LNCAP (cell line): ENCODE results near the gene SETD4.

Source experiments
- TF ChIP-seq, protein P1 (sequence below): fragments of 450-650 bp; IDR thresholded peaks from 2 replicates; pipeline ENCODE4 v1.5.1; 2017; ENCODE audit warnings: mild to moderate bottlenecking

SETD4 gene

DNA sequence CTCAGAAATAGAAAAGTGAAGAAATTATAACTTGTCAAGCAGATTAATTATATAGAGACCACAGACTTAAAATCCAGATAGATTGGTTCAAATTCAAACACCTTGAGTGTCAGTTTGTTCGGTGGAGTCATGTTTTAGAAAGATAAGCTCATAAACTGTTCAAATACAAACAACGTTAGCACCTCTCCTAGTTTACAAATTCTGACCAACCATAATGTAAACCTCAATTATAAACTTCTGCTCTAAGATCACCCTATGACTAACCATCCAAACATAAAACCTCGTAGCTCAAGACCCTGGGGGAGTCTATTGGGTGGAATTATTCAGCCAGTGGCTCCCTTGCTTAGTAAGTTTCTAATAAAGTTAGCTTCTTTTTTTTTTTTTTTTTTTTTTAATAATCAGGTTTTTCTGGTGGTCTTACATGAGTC lies 21.9 kb upstream of the SETD4 start:
- TF ChIP-seq, protein P1, sequence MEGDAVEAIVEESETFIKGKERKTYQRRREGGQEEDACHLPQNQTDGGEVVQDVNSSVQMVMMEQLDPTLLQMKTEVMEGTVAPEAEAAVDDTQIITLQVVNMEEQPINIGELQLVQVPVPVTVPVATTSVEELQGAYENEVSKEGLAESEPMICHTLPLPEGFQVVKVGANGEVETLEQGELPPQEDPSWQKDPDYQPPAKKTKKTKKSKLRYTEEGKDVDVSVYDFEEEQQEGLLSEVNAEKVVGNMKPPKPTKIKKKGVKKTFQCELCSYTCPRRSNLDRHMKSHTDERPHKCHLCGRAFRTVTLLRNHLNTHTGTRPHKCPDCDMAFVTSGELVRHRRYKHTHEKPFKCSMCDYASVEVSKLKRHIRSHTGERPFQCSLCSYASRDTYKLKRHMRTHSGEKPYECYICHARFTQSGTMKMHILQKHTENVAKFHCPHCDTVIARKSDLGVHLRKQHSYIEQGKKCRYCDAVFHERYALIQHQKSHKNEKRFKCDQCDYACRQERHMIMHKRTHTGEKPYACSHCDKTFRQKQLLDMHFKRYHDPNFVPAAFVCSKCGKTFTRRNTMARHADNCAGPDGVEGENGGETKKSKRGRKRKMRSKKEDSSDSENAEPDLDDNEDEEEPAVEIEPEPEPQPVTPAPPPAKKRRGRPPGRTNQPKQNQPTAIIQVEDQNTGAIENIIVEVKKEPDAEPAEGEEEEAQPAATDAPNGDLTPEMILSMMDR: no peak

DNA sequence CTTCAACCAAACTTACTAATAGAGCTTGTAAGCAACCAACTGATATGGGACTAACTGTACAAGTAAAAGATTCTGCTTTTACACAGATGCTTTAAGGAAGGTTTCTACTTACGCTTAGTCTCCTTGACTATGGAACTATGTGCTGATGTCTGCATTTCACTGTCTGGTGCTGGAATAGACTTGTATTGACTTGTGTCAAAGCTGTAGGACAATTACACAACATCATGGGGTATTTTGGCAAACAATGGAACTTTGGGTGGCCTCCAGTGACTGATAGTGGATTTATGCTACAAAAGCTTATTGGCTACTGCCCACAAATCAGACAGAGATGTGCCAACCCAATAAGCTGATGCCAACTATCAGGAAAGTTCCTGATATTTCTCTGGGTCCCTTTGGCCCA lies 20.1 kb upstream of the SETD4 start:
- TF ChIP-seq, protein P1: no peak

DNA sequence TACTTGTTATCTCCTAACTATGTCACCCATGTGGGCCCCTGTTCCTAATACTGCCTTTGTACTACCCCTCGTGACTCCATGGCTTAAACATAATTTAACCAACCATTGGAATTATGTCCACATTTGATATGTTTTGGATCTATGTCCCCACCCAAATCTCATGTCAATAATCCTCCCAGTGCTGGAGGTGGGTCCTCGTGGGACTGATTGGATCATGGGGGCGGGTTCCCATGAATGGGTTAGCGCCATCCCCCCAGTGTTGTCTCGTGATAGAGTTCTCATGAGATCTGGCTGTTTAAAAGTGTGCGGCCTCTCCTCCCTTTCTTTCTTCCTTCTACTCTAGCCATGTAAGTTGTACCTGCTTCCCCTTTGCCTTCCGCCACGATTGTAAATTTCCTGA lies 19.3 kb upstream of the SETD4 start:
- TF ChIP-seq, protein P1: no peak

DNA sequence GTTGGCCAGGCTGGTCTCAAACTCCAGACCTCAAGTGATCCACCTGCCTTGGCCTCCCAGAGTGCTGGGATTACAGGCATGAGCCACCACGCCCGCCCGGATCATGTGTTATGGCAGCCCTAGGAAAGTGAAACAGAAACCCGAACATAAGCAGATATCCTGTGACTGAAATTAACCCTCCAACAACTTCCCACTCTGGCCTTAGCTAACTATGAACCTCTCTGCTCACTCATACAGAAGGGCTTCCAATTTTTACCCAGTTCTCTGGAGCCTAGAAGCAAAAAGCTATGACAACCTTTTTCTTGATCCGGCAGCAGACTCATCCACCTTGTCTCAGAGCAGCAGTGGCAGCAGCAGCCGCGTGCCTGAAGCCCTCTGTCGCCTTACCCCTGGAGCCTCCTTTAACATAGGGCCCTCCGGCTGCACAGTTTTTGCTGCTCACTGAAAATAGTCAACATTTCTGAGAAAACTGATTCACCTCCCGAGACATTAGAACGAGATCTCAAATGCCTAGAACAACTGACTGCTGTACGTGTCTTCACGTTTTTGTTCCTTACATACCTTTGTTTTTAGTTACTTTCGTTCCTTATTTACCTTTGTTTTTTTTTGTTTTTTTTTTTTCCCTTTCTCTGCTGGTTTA lies 18.8 kb upstream of the SETD4 start:
- TF ChIP-seq, protein P1: no peak

DNA sequence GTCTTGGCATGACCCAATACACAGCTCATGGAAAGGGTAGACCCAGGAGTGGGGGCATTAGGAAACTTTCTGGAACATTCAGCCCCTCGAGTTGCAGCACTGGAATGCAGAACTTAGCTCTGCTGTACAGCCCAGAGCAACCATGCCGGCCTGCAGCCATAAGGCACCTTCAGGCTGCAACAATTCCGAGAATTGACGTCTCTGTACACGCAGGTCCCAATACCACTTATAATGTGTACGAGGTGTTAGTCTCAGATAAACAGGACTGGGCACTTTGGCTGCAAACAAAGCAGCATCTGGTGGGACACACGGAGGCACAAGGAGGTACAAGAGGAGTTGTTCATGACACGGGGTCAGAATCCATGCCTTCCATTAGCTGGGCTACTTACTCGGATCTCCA lies 17.4 kb upstream of the SETD4 start:
- TF ChIP-seq, protein P1: no peak

DNA sequence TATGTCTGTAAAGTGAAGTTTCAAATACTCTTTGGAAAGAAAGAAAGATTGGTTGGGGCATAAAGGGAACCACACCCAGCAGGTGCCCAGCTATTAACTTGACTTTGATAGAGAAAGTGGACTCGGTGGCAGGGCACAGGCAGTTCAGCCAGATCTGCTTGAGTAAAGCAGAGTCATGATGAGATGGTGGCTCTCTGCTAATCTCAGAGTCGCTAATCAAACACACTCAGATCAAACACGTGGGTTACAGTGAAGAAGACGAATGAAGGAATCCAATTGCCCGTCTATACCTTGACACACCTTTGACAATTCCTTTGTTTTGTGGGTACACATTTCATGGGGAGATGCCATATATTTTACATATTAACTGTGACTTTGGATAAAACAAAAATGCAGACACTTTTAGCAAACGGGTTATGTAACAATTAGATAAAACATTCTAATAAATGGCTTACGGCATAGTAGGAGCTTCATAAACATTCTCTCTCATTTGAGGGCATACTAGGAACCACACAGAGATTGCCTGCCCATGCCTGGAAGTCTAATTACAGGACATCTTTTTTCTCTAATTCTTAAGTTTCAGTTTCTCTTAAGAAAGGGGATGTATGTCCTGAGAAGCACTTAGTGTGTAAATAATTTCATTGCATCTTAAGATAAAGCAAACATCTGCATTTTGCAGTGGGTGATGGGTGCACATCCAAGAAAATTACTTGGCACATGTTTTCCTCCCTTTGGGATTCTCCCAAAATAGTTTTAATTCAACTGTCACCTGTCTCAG lies 16.7 kb upstream of the SETD4 start:
- TF ChIP-seq, protein P1: no peak

DNA sequence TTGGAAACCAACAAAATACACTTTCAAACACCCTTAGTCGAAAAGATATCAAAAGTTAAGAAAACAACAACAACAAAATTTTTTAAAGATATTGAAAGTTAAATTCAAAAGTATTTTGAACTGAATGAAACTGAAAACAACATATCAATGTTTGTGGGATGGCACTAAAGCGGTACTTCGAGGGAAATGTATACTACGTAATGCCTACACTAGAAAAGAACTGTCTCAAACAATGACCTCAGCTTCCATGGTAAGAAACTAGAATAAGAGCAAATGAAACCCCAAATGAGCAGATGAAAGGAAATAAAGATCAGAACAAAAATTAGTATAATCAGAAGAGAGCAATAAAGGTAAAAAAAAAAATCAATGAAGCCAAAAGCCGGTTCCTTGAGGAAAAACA lies 15.6 kb upstream of the SETD4 start:
- TF ChIP-seq, protein P1: no peak
